NCI-H2081 (cell line): ENCODE measurements around the gene SUGCT.

Source experiments
- DNase-seq, 2 experiments: peaks; one replicate each; lab custom pipeline; 2025; lab: John Stamatoyannopoulos, UW

Gene SUGCT

GRCh38 chr7:40474790-40475680 is 340.2 kb downstream of the SUGCT start:
- DNase-seq = no peak

DNA sequence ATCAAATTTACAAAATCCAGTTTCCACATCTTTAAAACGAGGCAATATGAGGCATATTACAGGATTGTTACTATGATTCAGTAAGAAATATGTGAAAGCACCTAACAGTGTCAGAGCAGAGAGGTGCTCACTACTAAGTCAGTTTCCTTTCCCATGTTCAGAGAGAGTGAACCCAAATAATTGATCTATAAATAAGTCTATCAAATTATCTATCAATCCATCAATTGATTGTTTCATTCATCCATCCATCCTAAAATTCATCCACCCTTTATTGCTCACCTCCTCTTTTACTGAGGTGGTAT is 340.8 kb downstream of the SUGCT start:
- DNase-seq = no peak

DNA sequence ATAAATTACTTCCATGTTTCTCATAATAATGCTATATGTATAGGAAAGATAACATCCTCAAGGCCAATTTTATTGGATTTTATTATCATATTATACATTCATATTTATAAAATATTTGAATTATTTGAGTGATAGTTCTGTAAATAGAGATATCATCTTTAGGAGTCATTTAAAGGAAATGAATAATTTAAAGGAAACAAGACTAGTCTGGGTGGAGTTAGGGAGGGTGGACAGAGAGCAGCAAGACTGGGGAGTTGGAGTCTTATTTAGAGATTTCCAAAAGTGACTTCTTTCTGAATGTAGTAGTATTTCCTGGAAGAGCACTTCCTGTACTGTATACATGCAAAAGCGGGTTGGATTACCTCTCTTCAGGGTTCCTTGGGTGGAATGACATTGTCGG is 342.3 kb downstream of the SUGCT start:
- DNase-seq = no peak

- DNase-seq = no peak
These were observed 348.0 kb downstream of the SUGCT start for GRCh38 chr7:40482845-40483244.

GRCh38 chr7:40483630-40484029 is 348.8 kb downstream of the SUGCT start:
- no peak for DNase-seq

GRCh38 chr7:40489844-40490602 is 355.2 kb downstream of the SUGCT start:
- no peak for DNase-seq

DNA sequence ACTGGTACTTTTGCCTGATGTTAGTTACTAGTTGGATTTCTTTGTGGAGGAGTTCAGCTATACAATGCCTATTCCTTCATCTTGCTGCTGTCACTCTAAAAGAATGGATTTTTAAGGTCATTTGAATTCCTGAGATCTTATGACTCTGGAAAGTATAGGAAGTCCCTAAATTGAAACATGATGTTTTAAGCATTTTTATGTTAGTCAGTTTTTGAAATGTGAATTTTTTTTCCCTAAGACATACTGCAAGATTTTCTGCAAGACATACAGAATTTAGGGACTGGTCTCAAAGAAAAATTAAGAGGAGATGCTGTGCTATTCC is 355.8 kb downstream of the SUGCT start:
- DNase-seq = no peak

GRCh38 chr7:40492946-40493345 is 358.1 kb downstream of the SUGCT start:
- no peak for DNase-seq

DNA sequence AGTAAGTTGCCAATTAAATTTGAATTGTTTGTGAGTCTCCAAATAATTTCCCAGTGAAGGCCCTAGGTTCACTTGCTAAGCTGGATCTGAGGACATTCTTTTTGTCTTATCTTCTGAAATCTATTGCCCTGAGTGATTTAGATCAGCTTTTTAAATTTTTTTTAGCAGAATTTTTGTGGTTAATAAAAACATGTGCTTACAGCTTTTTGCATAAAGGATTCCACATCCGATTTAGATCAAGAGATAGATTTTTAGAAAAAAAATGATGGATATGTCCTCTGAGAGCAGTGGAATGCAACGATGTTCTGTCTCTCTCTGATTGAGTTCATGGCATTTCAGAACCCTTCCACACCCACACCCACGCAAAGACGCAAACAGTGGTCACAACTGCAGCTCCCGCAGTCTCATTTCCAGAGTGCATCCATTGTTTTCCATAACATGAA is 358.8 kb downstream of the SUGCT start:
- no peak for DNase-seq

DNA sequence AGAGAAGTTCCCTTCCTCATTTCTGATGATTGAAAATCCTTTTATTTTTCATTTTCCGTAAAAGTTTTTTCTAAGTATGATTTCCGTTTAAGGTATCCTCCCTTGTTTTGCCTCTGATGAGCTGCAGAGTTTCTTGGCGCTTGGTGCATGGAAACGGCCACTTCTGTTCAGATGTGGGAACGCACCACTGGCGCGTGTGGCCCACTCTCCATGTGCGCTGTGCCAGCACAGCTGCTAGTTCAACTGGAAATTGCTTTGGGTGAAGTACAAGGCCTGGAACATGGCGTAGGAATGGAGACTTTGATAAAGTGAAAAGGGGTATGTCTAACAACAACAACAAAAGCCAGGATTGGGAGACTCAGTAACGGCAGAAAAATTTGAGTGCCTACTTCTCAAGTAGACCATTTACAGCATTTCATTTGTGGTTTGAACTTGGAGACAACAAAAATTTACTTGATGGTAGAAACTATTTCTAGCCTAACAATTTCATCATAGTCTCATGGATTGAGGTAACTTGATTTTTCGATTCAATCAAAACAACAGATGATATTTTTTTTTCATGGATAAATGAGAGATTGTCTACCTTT is 364.2 kb downstream of the SUGCT start:
- no peak for DNase-seq

- DNase-seq = no peak
These were observed 364.9 kb downstream of the SUGCT start for GRCh38 chr7:40499718-40500117.

DNA sequence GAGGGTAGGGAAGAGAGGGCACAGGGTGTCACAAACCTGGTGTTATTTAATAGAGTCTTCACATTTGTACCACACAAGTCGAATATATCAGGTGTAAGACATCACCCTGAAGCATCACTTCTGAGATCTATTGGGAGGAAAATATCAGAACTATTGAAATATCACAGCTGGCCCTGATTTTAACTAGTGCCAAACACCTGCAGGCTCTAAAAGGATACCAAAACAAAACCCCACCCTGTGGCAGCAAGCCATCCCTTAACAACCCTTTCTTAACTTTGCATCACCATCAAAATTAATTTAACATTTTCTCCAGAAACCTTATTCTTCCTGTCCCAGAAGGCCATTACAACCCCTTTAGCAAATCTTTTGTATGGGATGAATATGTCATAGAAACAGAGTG is 365.4 kb downstream of the SUGCT start:
- no peak for DNase-seq

DNA sequence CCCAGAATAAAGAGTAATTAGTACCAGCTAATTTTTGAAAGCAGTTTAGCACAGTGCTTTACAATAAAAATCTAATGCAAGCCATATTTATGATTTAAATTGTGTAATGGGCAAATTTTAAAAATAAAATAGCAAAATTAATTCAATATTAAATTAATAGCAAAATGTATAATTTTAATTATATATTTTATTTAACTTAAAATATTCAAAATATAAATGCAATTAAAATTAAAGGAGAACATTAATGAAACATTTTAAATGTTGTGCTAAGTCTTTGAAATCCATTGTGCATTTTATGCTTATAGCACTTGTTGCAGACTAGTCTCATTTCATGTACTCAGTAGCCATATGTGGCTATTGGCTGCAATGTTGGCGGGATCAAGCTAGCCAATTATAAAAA is 367.6 kb downstream of the SUGCT start:
- no peak for DNase-seq

GRCh38 chr7:40506158-40506557 is 371.4 kb downstream of the SUGCT start:
- no peak for DNase-seq

DNA sequence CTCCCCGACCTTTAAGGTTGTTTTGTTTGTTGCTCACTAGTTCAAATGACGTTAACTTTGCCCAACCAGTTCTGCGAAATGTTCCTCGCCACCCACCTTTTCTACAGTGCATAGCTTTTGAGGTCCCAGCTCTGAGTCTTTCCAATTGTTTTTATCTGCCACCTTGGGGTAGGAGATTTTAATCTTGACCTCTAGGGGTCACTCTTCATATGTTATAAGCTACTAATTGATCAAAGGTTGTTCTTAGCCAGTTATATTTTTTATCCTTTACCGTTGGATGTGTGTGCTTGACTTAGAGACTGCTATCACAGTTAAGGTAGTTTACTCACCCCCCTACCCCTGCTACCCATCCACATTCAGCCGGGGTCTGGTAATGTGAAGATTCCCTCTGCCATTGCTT is 372.4 kb downstream of the SUGCT start:
- DNase-seq = no peak

DNA sequence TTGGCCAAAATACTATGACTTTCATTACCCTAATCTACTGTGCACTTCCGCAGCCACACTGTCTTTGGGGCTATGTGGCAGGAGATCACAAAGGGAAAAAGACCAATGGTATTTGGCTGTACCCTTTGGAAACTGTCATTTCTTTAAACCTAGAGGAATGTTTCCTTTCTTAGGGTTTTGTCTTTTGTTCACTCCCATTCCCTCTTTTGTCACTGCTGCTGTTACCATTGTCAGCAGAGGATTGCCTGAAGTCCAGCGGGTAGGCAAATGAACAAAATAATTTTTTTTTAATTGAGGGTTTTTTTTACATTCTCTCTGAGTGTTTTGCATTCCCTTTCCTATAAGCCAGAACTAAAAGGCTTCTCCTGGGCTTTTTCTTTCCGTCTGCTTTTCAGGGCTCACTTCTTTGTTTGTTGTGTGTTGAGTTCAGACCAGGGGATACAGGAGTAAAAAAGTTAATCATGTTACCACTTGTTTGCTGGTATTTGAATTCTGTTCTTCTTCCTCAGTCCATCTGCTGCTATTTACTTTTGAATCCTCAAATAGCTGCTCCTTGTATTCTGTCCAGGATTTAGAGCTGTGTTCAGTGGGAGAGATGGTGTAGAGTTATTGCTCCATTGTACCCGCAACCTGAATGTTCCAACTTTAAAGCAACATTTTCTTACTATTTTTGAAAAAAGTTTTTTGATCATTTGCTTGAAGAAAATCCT is 374.6 kb downstream of the SUGCT start:
- no peak for DNase-seq

DNA sequence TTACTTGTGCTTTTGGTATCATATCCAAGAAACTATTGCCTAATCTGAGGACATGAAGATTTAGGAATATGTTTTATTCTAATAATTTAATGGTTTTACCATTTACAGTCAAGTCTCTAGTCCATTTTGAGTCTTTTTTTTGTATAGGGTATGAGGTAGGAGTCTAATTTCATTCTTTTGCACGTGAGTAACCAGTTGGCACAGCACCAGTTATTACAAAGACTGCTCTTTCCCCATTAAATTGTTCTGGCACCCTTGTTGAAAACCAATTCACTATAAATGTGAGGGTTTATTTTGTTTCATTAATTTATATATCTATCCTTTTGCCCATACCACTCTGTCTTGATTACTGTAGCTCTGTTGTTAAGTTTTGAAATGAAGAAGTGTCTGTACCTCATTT is 381.6 kb downstream of the SUGCT start:
- no peak for DNase-seq

GRCh38 chr7:40519009-40519408 is 384.2 kb downstream of the SUGCT start:
- no peak for DNase-seq

DNA sequence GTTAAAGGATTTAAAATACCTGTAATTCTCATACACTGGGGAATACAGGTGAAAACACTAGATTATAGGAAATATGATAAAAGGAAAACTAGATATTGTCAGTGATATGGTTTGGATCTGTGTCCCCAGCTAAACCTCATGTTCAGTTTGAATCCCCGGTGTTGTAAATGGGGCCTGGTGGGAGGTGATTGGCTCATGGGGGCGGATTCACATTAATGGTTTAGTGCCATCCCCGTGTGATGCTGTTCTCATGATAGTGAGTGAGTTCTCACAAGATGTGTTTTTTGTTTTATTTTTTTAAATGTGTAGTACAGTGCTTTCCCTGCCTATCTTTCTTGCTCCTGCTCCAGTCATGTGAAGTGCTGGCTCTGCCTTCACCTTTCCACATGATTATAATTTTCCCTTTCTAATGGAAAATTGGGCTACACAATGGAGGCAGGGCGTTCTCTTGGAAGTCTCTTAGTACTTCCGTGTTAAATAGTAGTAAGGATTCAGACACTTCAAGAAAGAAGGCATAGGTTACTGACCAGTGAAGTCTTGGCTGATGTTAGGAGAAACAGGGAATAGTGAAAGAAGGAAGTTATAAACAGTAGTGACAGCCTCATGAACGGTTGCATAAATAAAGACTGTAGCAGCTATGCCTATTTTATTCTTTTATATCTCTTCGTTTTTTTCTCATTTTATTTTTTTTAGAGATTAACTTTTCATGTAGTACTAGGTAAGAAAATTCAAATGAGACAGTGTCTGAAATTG is 386.4 kb downstream of the SUGCT start:
- DNase-seq = no peak

GRCh38 chr7:40525764-40526163 is 391.0 kb downstream of the SUGCT start:
- DNase-seq = no peak

DNA sequence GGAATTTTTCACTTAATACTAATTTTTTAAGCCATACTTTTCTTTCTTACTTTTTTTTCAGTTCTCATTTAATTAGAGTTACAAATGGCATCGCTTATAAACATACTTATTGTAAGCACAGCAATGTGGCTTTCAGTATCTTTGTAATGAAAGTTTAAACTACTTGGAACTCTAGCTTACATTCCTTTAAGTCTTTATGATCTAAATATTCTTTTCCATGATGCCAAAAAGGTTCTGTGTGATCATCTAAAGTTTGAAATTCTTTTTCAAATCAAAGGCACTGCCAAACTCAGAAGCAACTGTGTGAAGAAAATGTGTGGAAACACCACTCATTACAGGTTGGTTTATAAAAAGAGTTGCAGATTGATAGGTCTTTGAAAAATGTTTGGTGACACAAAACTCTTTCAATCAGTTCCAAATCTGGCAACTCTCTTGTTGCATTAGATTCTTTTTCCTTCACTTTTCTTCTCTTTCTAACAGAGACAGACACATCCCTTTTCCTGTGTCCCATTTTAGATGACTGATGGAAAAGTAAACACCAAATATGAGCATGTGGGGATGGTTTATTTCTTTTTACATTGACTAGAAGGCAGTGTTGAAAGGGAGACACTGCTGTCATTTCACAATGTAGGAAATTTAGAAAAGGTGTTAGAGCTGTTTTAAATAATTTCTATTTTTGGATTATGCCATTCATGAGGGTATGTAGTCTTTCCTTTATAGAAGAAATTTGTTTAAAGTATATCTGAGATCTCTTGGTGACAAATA is 392.3 kb downstream of the SUGCT start:
- DNase-seq = no peak
